GM21381 (cell line): ENCODE data around the gene SYNGR3.
"Not testable (repeated sequence)": the region's sequence is repeated elsewhere in the genome, so short reads cannot be mapped to it uniquely, and the experiment has no call there.

Source experiments
- ATAC-seq: cut with Tn5 transposase; IDR thresholded peaks from one replicate; pipeline ENCODE4 v1.9.1; 2021; ENCODE audit warnings: mild to moderate bottlenecking, moderate library complexity; ENCODE audit not compliant: unreplicated experiment

SYNGR3 gene

GRCh38 chr16:1959269-1960039 lies 30.3 kb upstream of the SYNGR3 start, which contains the start of gene NDUFB10:
Gene NDUFB10 (plus strand): TSS chr16:1959538. CDS start chr16:1959625, 87 bp downstream.
- ATAC-seq = peak; percentile 71

- no peak for ATAC-seq
These were observed 28.8 kb upstream of the SYNGR3 start for GRCh38 chr16:1960665-1961630.

GRCh38 chr16:1961651-1962067 lies 28.1 kb upstream of the SYNGR3 start:
- no peak for ATAC-seq

- not testable (repeated sequence) for ATAC-seq
These were observed 27.3 kb upstream of the SYNGR3 start for GRCh38 chr16:1962161-1963153.

GRCh38 chr16:1963806-1964505 lies 25.8 kb upstream of the SYNGR3 start:
- peak; percentile 3 for ATAC-seq

- ATAC-seq = peak; percentile 61
These were observed 25.0 kb upstream of the SYNGR3 start, which contains the start of gene RPS2 for GRCh38 chr16:1964506-1965395. Gene RPS2 (minus strand): TSS chr16:1964826. CDS start chr16:1964625, 201 bp downstream.

GRCh38 chr16:1965396-1966001 lies 24.3 kb upstream of the SYNGR3 start:
- ATAC-seq = no peak

GRCh38 chr16:1966460-1966859 lies 23.3 kb upstream of the SYNGR3 start, which contains the start of gene RNF151:
Gene RNF151 (plus strand): TSS chr16:1966856. CDS start chr16:1966882, 26 bp downstream.
- no peak for ATAC-seq

- ATAC-seq = no peak
These were observed 21.4 kb upstream of the SYNGR3 start for GRCh38 chr16:1968146-1968953.

- peak; percentile 74 for ATAC-seq
These were observed 17.8 kb upstream of the SYNGR3 start, which contains the start of gene TBL3 for GRCh38 chr16:1971796-1972489. Gene TBL3 (plus strand): TSS chr16:1972053. CDS start chr16:1972165, 112 bp downstream.

- ATAC-seq = peak; percentile 6
These were observed 17.3 kb upstream of the SYNGR3 start for GRCh38 chr16:1972490-1972877.

GRCh38 chr16:1973461-1974156 lies 16.2 kb upstream of the SYNGR3 start:
- no peak for ATAC-seq

- ATAC-seq = no peak
These were observed 15.4 kb upstream of the SYNGR3 start for GRCh38 chr16:1974157-1975070.

GRCh38 chr16:1975432-1976215 lies 14.1 kb upstream of the SYNGR3 start:
- no peak for ATAC-seq
